H9 (cell line): Measurements from ENCODE around the gene SIGLEC12. TPM values are rescaled to one million over a fixed set of nuclear protein-coding genes. Genes with fewer than 3 reads are reported as not detected.

Experiments used
- DNase-seq: peaks from one replicate; pipeline ENCODE4 v3.0.0-alpha.2; 2017
- H2AFZ ChIP-seq: one replicate; pipeline ENCODE4 v1.6.1; 2013; ENCODE audit warnings: mild to moderate bottlenecking, low read length, control low read depth, moderate library complexity
- H2AK5ac ChIP-seq: 2 replicates; pipeline ENCODE4 v1.6.1; 2013; ENCODE audit warnings: low read length, control low read depth, mixed read lengths; ENCODE audit not compliant: insufficient read length
- H2BK120ac ChIP-seq: one replicate; pipeline ENCODE4 v1.6.1; 2013; ENCODE audit warnings: low read depth, mild to moderate bottlenecking, low read length, control low read depth, inconsistent platforms; ENCODE audit not compliant: poor library complexity, severe bottlenecking
- H2BK12ac ChIP-seq: 2 replicates; pipeline ENCODE4 v1.6.1; 2013; ENCODE audit warnings: low read length, control low read depth, mixed read lengths, low read depth; ENCODE audit not compliant: insufficient read length
- H2BK15ac ChIP-seq: 2 replicates; pipeline ENCODE4 v1.6.1; 2013; ENCODE audit warnings: low read depth, low read length, control low read depth
- H2BK20ac ChIP-seq: one replicate; pipeline ENCODE4 v1.6.1; 2013; ENCODE audit warnings: low read depth, mild to moderate bottlenecking, low read length, control low read depth, inconsistent platforms; ENCODE audit not compliant: poor library complexity, severe bottlenecking
- H2BK5ac ChIP-seq: 2 replicates; pipeline ENCODE4 v1.6.1; 2013; ENCODE audit warnings: low read length, control low read depth, mixed read lengths; ENCODE audit not compliant: insufficient read length
- H3K14ac ChIP-seq: 2 replicates; pipeline ENCODE4 v1.6.1; 2013; ENCODE audit warnings: low read length, control low read depth; ENCODE audit not compliant: insufficient read depth
- H3K18ac ChIP-seq: 2 replicates; pipeline ENCODE4 v1.6.1; 2013; ENCODE audit warnings: low read depth, mild to moderate bottlenecking, mixed read lengths, low read length, control low read depth; ENCODE audit not compliant: insufficient read length
- H3K23ac ChIP-seq: 2 replicates; pipeline ENCODE4 v1.6.1; 2013; ENCODE audit warnings: low read length, control low read depth, mixed read lengths, low read depth; ENCODE audit not compliant: insufficient read length
- H3K23me2 ChIP-seq: 2 replicates; pipeline ENCODE4 v1.6.1; 2013; ENCODE audit warnings: low read depth, mild to moderate bottlenecking, mixed read lengths, low read length, control low read depth; ENCODE audit not compliant: insufficient read length, poor library complexity, severe bottlenecking
- H3K27ac ChIP-seq: 2 replicates; pipeline ENCODE4 v1.5.1; 2013; ENCODE audit warnings: low read length, control low read depth, mixed read lengths, low read depth; ENCODE audit not compliant: insufficient read length
- H3K27me3 ChIP-seq: 2 replicates; pipeline ENCODE4 v1.6.1; 2013; ENCODE audit warnings: low read length, control low read depth, inconsistent platforms; ENCODE audit not compliant: insufficient read depth
- H3K4ac ChIP-seq: 2 replicates; pipeline ENCODE4 v1.6.1; 2013; ENCODE audit warnings: low read depth, mild to moderate bottlenecking, control low read depth, inconsistent platforms, low read length, moderate library complexity
- H3K4me1 ChIP-seq: 2 replicates; pipeline ENCODE4 v1.6.1; 2013; ENCODE audit warnings: low read length, control low read depth, inconsistent platforms; ENCODE audit not compliant: insufficient read depth
- H3K4me2 ChIP-seq: 2 replicates; pipeline ENCODE4 v1.6.1; 2013; ENCODE audit warnings: low read length, control low read depth, mixed read lengths; ENCODE audit not compliant: insufficient read length, insufficient read depth
- H3K56ac ChIP-seq: 2 replicates; pipeline ENCODE4 v1.6.1; 2013; ENCODE audit warnings: low read depth, mild to moderate bottlenecking, mixed read lengths, low read length, control low read depth; ENCODE audit not compliant: insufficient read length
- H3K79me1 ChIP-seq: 2 replicates; pipeline ENCODE4 v1.6.1; 2013; ENCODE audit warnings: low read depth, mild to moderate bottlenecking, moderate library complexity, low read length, control low read depth, inconsistent platforms; ENCODE audit not compliant: insufficient read depth, poor library complexity, severe bottlenecking
- H3K79me2 ChIP-seq: 2 replicates; pipeline ENCODE4 v1.6.1; 2013; ENCODE audit warnings: low read length, control low read depth, inconsistent platforms; ENCODE audit not compliant: insufficient read depth
- H3K9ac ChIP-seq: 2 replicates; pipeline ENCODE4 v1.6.1; 2013; ENCODE audit warnings: low read length, control low read depth, mixed read lengths; ENCODE audit not compliant: insufficient read length; ENCODE audit errors: extremely low read depth
- H3K9me3 ChIP-seq: one replicate; pipeline ENCODE4 v1.6.1; 2013; ENCODE audit warnings: low read depth, low read length, inconsistent platforms; ENCODE audit not compliant: control insufficient read depth
- H3T11ph ChIP-seq: one replicate; pipeline ENCODE4 v1.6.1; 2013; ENCODE audit warnings: mild to moderate bottlenecking, low read length, control low read depth, inconsistent platforms
- H4K20me1 ChIP-seq: one replicate; pipeline ENCODE4 v1.6.1; 2013; ENCODE audit not compliant: control insufficient read depth, insufficient read length, insufficient read depth
- H4K5ac ChIP-seq: 2 replicates; pipeline ENCODE4 v1.6.1; 2013; ENCODE audit warnings: low read depth, mild to moderate bottlenecking, mixed read lengths, low read length, control low read depth; ENCODE audit not compliant: insufficient read length
- H4K8ac ChIP-seq: replicated peaks from 2 replicates; pipeline ENCODE4 v1.6.1; 2013; ENCODE audit warnings: low read length, control low read depth, mixed read lengths, low read depth; ENCODE audit not compliant: insufficient read length
- H4K91ac ChIP-seq: 2 replicates; pipeline ENCODE4 v1.6.1; 2013; ENCODE audit warnings: low read depth, mild to moderate bottlenecking, moderate library complexity, mixed read lengths, low read length, control low read depth; ENCODE audit not compliant: insufficient read length
- H3K27ac Mint-ChIP-seq, 3 experiments: 2 replicates in 2 of 3; 3 replicates in 1 of 3; pipeline ENCODE4 v1.8.0; 2020 to 2021; ENCODE audit warnings: mixed read lengths in 3 of 3, mild to moderate bottlenecking in 1 of 3, moderate library complexity in 1 of 3
- H3K27me3 Mint-ChIP-seq: 2 replicates; pipeline ENCODE4 v1.8.0; 2021; ENCODE audit warnings: low read depth, mild to moderate bottlenecking, moderate library complexity, mixed read lengths
- H3K36me3 Mint-ChIP-seq, 3 experiments: 2 replicates in 2 of 3; 3 replicates in 1 of 3; pipeline ENCODE4 v1.8.0; 2020 to 2021; ENCODE audit warnings: low read depth in 3 of 3, mixed read lengths in 3 of 3; ENCODE audit not compliant: insufficient read depth in 1 of 3
- H3K4me1 Mint-ChIP-seq, 2 experiments: 2 replicates each; pipeline ENCODE4 v1.8.0; 2020; ENCODE audit warnings: mixed read lengths in 2 of 2
- H3K4me3 Mint-ChIP-seq, 2 experiments: 2 replicates in 1 of 2; 3 replicates in 1 of 2; pipeline ENCODE4 v1.8.0; 2020 to 2021; ENCODE audit warnings: mild to moderate bottlenecking in 2 of 2, mixed read lengths in 2 of 2, moderate library complexity in 1 of 2
- H3K9me3 Mint-ChIP-seq, 2 experiments: 2 replicates in 1 of 2; 3 replicates in 1 of 2; pipeline ENCODE4 v1.8.0; 2020; ENCODE audit warnings: mild to moderate bottlenecking in 2 of 2, mixed read lengths in 2 of 2, moderate library complexity in 1 of 2
- CTCF ChIP-seq: fragments of 200-600 bp; sonication (generic); conservative IDR thresholded peaks from 3 replicates; pipeline ENCODE4 v1.8.0; 2021; ENCODE audit warnings: antibody characterized with exemption, mild to moderate bottlenecking
- WGBS: extraction: QIAGEN DNeasy Blood & Tissue Kit; methylation state at CpG from one replicate; pipeline ENCODE4 v1.1.7; 2013; ENCODE audit warnings: missing lambda C conversion rate, low lambda C conversion rate, mixed read lengths; ENCODE audit not compliant: insufficient read length; ENCODE audit errors: extremely low coverage; 5-methylcytosine and 5-hydroxymethylcytosine counted together
- total RNA-seq: library from RNA; stranded (reverse); gene quantifications from 2 replicates; pipeline ENCODE4 v1.2.1, GENCODE V29; 2021

The SIGLEC12 gene
- total RNA-seq, 1 experiment from 2014 or later = not detected

DNA sequence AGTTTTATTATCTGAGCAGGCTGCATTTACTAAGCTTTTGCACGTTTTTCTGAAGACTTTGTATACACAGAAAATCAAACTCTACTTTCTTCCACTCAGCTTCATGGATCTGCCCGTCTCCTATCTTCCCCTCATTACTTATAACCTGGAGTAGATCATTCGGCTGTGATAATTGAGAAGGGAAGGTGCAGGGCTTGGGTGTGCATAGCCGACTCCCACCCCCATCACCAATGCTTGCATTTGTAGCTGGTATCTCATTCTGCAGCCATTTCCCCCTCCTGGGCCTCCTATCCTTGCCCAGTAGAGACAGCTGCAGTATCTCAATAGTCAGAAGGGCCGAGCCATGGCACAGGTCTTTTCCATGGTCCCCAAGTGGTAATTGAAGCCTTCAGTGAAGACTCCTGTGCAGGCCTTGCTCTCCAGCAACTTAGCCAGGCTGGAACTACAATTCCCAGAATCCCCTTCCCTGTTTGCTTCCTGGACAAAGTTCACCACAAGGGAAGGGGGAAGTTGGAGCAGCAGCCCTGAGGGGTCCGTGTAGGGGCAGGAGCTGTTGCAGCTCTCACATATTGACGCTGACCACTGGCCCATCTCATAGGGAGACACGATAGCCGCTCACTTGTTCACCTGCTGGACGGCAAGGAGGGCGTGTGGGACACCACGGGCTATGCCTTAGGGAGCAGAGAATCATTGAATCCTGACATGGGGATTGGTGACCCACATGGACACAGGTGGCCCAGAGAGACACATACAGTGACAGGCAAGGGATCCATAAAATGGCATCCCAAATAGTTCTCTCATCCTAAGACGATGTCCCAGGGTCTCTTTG, 41.2 kb downstream of the SIGLEC12 start:
- Mint-ChIP-seq H3K36me3 (peaks cover 0 to 3% (median 0%) of the 10 kb centered on the region in 3 experiments; a peak in 1 of 7 replicates), H3K9me3 (peaks cover 0 to 86% of the 10 kb centered on the region in 2 experiments; a peak in 2 of 5 replicates), H3K27me3 (peaks cover 31% of the 10 kb centered on the region), H3K27ac (no peak overlapping the region), H3K4me3 (peak overlapping the region; percentile 64 to 74), H3K4me1 (peaks cover 0 to 6% of the 10 kb centered on the region in 2 experiments; a peak in 2 of 4 replicates)
- no peak overlapping the region for H2BK12ac ChIP-seq
- no peak overlapping the region for H2BK15ac ChIP-seq
- H3T11ph ChIP-seq = no peak overlapping the region
- H3K23me2 ChIP-seq = no peaks in the 10 kb centered on the region
- H2BK5ac ChIP-seq = no peak overlapping the region
- H3K4me2 ChIP-seq = peak overlapping the region; percentile 68
- H4K8ac ChIP-seq = no peak overlapping the region
- WGBS = no CpG with 5 or more reads among the region's 13 CpGs
- no peaks in the 10 kb centered on the region for H3K27me3 ChIP-seq
- no peak overlapping the region for H3K23ac ChIP-seq
- no peak for TF ChIP-seq CTCF
- H4K5ac ChIP-seq = no peak overlapping the region
- H2BK120ac ChIP-seq = no peak overlapping the region
- H3K27ac ChIP-seq = no peak overlapping the region
- no peaks in the 10 kb centered on the region for H3K9me3 ChIP-seq
- H3K79me2 ChIP-seq = no peaks in the 10 kb centered on the region
- H3K14ac ChIP-seq = no peak overlapping the region
- H2BK20ac ChIP-seq = no peak overlapping the region
- H3K4ac ChIP-seq = no peak overlapping the region
- H3K9ac ChIP-seq = no peak overlapping the region
- H3K4me1 ChIP-seq = no peaks in the 10 kb centered on the region
- no peak overlapping the region for H4K91ac ChIP-seq
- H2AK5ac ChIP-seq = no peak overlapping the region
- H3K18ac ChIP-seq = no peak overlapping the region
- no peak overlapping the region for H3K56ac ChIP-seq
- peak; percentile 47 for DNase-seq
- H3K79me1 ChIP-seq = no peaks in the 10 kb centered on the region
- H2AFZ ChIP-seq = no peak overlapping the region
- H4K20me1 ChIP-seq = no peaks in the 10 kb centered on the region
